Naive thymus-derived CD8-positive, alpha-beta T cell (primary cell): Measurements from ENCODE around the gene GFM2. TPM values are rescaled to one million over a fixed set of nuclear protein-coding genes. Genes with fewer than 3 reads are reported as not detected.
"Not testable (repeated sequence)": the region's sequence is repeated elsewhere in the genome, so short reads cannot be mapped to it uniquely, and the experiment has no call there.

Source experiments
- ATAC-seq, 2 donors: fragments of 150-1000 bp; cut with Tn5 transposase in 1 of 2; sonication (Bioruptor Pico), chemical (Tn5 transposase) in 1 of 2; 1 replicate in 1 of 2; 2 replicates in 1 of 2; pipeline ENCODE4 v1.10.0; 2021; ENCODE audit warnings: mild to moderate bottlenecking in 2 of 2, moderate library complexity in 2 of 2
- POLR2A ChIA-PET: fragments of 350-600 bp; sonication (Branson Sonifier 250); formaldehyde crosslinking; loops from one replicate; lab custom pipeline; 2021; ENCODE audit warnings: antibody characterized with exemption; lab: Charles Lee
- DNase-seq, 10 donors: peaks; one replicate each; pipeline versions ENCODE4 v3.0.0 to v3.0.0-alpha.2; 2020 to 2022
- H3K27ac Mint-ChIP-seq, 10 donors: one replicate each; pipeline ENCODE4 v1.8.0; 2020 to 2022; ENCODE audit warnings: mild to moderate bottlenecking in 10 of 10, mixed read lengths in 10 of 10, moderate library complexity in 4 of 10, inconsistent platforms in 1 of 10
- H3K27me3 Mint-ChIP-seq, 5 donors: one replicate each; pipeline ENCODE4 v1.8.0; 2021 to 2022; ENCODE audit warnings: mixed read lengths in 5 of 5
- H3K36me3 Mint-ChIP-seq, 3 donors: one replicate each; pipeline ENCODE4 v1.8.0; 2020 to 2022; ENCODE audit warnings: mixed read lengths in 3 of 3, mild to moderate bottlenecking in 2 of 3, inconsistent platforms in 1 of 3
- H3K4me1 Mint-ChIP-seq, 4 donors: one replicate each; pipeline ENCODE4 v1.8.0; 2021 to 2022; ENCODE audit warnings: mixed read lengths in 4 of 4
- H3K4me3 Mint-ChIP-seq, 10 donors: one replicate each; pipeline ENCODE4 v1.8.0; 2020 to 2022; ENCODE audit warnings: mild to moderate bottlenecking in 10 of 10, mixed read lengths in 10 of 10, moderate library complexity in 6 of 10, inconsistent platforms in 1 of 10
- H3K9me3 Mint-ChIP-seq, 9 donors: one replicate each; pipeline ENCODE4 v1.8.0; 2020 to 2022; ENCODE audit warnings: mixed read lengths in 9 of 9, mild to moderate bottlenecking in 3 of 9, inconsistent platforms in 1 of 9, moderate library complexity in 1 of 9
- polyA plus RNA-seq, 3 donors: library from polyadenylated mRNA; unstranded; fragments of 300-500 nt; fragmentation: Illumina TruSeq; gene quantifications; one replicate each; pipeline ENCODE4 v1.2.3, GENCODE V29; 2021
- total RNA-seq, 8 experiments: library from RNA in 2 of 8; stranded (reverse) in 2 of 8; gene quantifications; one replicate each; pipeline ENCODE4 v1.2.3 and lab custom pipeline; 2021 to 2026

Gene GFM2
- total and polyA plus RNA-seq, 5 experiments from 2014 or later = 4.5 to 25.5 (median 11.4) TPM

DNA sequence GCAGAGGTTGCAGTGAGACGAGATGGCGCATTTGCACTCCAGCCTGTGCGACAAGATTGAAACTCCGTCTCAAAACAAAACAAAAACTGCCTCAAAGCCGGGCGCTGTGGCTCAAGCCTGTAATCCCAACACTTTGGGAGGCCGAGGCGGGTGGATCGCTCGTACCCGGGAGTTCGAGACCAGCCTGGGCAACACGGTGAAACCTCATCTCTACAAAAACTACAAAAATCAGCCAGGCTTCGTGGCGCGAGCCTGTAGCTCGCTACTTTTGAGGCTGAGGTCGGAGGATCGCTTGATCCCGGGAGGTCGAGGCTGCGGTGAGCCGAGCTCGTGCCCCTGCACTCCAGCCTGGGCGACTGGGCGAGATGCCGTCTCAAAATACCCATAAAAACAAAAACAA lies 988 bp downstream of the GFM2 start:
- ATAC-seq (no peak), DNase-seq (no peak)
- Mint-ChIP-seq H3K27ac (peak overlapping the region in 3 of 10 donors; percentile 97 to 98 (median 97)), H3K27me3 (no peaks in the 10 kb centered on the region), H3K4me3 (peak overlapping the region; percentile 97 to 100 (median 99)), H3K36me3 (peaks cover 4 to 41% (median 9%) of the 10 kb centered on the region in 3 donors), H3K4me1 (peaks cover 13 to 56% (median 45%) of the 10 kb centered on the region in 4 donors), H3K9me3 (no peaks in the 10 kb centered on the region)
- POLR2A ChIA-PET = interaction anchor here (1.6 to 2.4 kb wide), 3 partner anchors 81 to 746 kb away, joined by 3 to 9 read pairs (median 7); partner anchors contain the start of genes CERT1, HEXB, HMGCR and POLK

GRCh38 chr5:74765201-74765600 lies 1.7 kb downstream of the GFM2 start:
- Mint-ChIP-seq H3K27ac (peak overlapping the region in 7 of 10 donors; percentile 1 to 97 (median 42)), H3K9me3 (no peaks in the 10 kb centered on the region), H3K36me3 (peaks cover 2 to 41% (median 9%) of the 10 kb centered on the region in 3 donors), H3K4me3 (peak overlapping the region; percentile 61 to 100 (median 78)), H3K4me1 (peaks cover 13 to 61% (median 50%) of the 10 kb centered on the region in 4 donors), H3K27me3 (no peaks in the 10 kb centered on the region)
- ATAC-seq = no peak
- POLR2A ChIA-PET = interaction anchor here (0.8 kb wide), 1 partner anchor 80 kb away, joined by 4 read pairs; the partner anchor contains the start of gene HEXB
- no peak for DNase-seq

DNA sequence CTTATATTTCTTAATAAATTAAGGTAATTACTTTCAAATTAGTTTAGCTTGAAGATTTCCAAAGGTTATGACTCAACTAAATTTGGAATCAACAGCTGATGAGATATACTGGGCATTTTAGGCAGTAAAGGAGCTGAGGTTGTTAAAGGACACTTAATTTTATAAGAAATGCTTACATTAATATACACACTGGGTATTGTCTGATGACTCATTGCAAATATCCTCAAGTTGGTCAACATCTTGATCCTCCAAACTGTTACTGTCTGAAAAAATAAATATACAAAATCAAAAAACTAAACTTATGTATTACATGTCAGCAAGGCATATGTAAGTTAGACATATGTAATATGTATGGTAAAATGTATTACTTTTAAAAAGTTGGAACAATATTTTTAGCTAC lies 3.4 kb downstream of the GFM2 start:
- Mint-ChIP-seq H3K4me3 (no peak overlapping the region), H3K27ac (no peak overlapping the region), H3K4me1 (peaks cover 13 to 59% (median 51%) of the 10 kb centered on the region in 4 donors), H3K36me3 (peaks cover 5 to 43% (median 9%) of the 10 kb centered on the region in 3 donors), H3K9me3 (no peaks in the 10 kb centered on the region), H3K27me3 (no peaks in the 10 kb centered on the region)
- no peak for DNase-seq
- POLR2A ChIA-PET = no interaction called here
- no peak for ATAC-seq

DNA sequence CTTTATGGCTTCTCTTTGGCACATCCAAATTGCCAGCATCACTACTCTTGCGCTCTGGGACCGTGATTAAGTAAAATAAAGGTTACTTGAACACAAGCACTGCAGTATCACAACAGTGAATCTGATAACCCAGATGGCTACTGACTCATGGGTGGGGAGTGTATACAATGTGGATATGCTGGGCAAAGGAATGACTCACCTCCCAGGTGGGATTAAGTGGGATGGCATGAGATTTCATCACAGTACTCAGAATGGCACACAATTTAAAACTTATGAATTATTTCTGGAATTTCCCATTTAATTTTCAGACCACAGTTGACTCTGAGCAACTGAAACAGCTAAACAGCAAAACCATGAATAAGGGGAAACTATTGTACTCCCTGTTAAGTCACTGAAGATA lies 4.3 kb downstream of the GFM2 start:
- Mint-ChIP-seq H3K4me1 (peaks cover 13 to 51% (median 43%) of the 10 kb centered on the region in 4 donors), H3K9me3 (no peaks in the 10 kb centered on the region), H3K4me3 (no peak overlapping the region), H3K27ac (peak overlapping the region in 1 of 10 donors; percentile 32), H3K27me3 (no peaks in the 10 kb centered on the region), H3K36me3 (peaks cover 9 to 49% (median 11%) of the 10 kb centered on the region in 3 donors)
- DNase-seq (no peak), ATAC-seq (no peak)
- POLR2A ChIA-PET = no interaction called here

GRCh38 chr5:74761241-74761640 lies 5.7 kb downstream of the GFM2 start:
- POLR2A ChIA-PET = no interaction called here
- peaks cover 5 to 62% (median 22%) of the 10 kb centered on the region in 3 donors for H3K36me3 Mint-ChIP-seq
- DNase-seq (no peak), ATAC-seq (no peak)
- no peaks in the 10 kb centered on the region for H3K27me3 Mint-ChIP-seq
- H3K9me3 Mint-ChIP-seq = peaks cover 0 to 5% (median 4%) of the 10 kb centered on the region in 9 donors
- peaks cover 11 to 40% (median 36%) of the 10 kb centered on the region in 4 donors for H3K4me1 Mint-ChIP-seq
- H3K27ac Mint-ChIP-seq = peak overlapping the region in 1 of 10 donors; percentile 17
- H3K4me3 Mint-ChIP-seq = no peak overlapping the region

DNA sequence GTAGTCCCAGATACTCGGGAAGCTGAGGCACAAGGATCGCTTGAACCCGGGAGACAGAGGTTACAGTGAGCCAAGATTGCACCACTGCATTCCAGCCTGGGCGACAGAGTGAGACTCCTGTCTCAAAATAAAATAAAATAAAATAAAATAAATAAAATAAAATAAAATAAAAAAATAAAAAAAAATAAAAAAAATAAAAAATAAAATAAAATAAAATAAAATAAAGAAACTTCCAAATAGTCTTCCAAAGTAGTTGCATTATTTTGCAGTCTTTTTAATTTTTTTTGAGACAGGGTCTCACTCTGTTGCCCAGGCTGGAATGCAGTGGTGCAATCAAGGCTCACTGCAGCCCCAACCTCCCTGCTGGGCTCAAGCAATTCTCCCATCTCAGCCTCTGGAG lies 18.2 kb downstream of the GFM2 start:
- H3K4me1 Mint-ChIP-seq, DNase-seq, H3K27me3 Mint-ChIP-seq, POLR2A ChIA-PET, ATAC-seq, H3K9me3 Mint-ChIP-seq, H3K4me3 Mint-ChIP-seq, H3K27ac Mint-ChIP-seq: not testable (repeated sequence)
- H3K36me3 Mint-ChIP-seq = peaks cover 9 to 86% (median 54%) of the 10 kb centered on the region in 3 donors

DNA sequence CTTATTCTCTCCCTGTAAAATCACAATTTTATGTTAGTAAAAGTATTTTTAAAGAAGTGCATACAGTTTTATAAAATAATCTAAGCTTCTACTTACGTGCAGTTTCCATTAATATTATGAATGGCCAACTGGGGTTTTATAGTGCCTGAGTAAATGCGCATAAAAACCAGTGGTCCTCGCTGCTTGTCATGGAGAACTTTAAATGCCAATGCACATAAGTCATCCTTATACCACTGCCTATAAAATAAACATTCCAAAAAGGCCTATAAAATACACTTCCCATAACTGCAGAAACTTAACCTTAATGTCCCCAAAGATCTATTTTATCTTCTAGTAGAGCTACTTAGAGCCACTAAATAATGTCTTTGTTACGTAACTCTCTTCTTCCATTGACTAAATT lies 28.5 kb downstream of the GFM2 start:
- DNase-seq (no peak), ATAC-seq (no peak)
- no peak overlapping the region for H3K4me3 Mint-ChIP-seq
- H3K27me3 Mint-ChIP-seq = no peaks in the 10 kb centered on the region
- no peak overlapping the region for H3K27ac Mint-ChIP-seq
- H3K36me3 Mint-ChIP-seq = peaks cover 4 to 80% (median 11%) of the 10 kb centered on the region in 3 donors
- H3K9me3 Mint-ChIP-seq = no peaks in the 10 kb centered on the region
- H3K4me1 Mint-ChIP-seq = peaks cover 0 to under 1% (median 0%) of the 10 kb centered on the region in 4 donors
- POLR2A ChIA-PET = no interaction called here

GRCh38 chr5:74736759-74737158 lies 30.2 kb downstream of the GFM2 start:
- POLR2A ChIA-PET = no interaction called here
- peak overlapping the region in 1 of 10 donors; percentile 58 for H3K27ac Mint-ChIP-seq
- H3K4me3 Mint-ChIP-seq = no peak overlapping the region
- peaks cover 0 to 2% (median 0%) of the 10 kb centered on the region in 4 donors for H3K4me1 Mint-ChIP-seq
- ATAC-seq (no peak), DNase-seq (no peak)
- H3K36me3 Mint-ChIP-seq = peaks cover 4 to 81% (median 11%) of the 10 kb centered on the region in 3 donors
- H3K9me3 Mint-ChIP-seq = no peaks in the 10 kb centered on the region
- H3K27me3 Mint-ChIP-seq = no peaks in the 10 kb centered on the region

DNA sequence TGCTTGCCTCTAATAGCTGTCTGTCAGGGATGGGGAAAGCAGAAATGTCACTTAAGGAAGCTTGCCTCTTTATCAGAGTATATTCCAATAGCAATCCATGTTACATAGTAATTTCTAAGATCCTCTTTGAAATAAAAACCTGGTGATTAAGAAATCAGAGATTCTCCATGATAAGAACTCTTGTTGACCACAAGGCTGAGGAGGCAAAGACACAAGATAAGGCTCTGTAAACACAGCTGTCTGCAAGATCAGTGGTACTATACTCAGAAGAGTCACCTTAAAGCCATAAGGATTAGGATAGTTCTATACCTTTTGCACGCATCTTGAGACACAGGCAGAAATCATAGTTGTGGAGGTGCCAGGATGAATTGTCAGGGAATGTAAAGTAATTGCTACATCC lies 41.6 kb downstream of the GFM2 start:
- DNase-seq (no peak), ATAC-seq (no peak)
- Mint-ChIP-seq H3K9me3 (peaks cover 0 to 2% (median 0%) of the 10 kb centered on the region in 9 donors), H3K27ac (peak overlapping the region in 2 of 10 donors; percentile 6 to 13), H3K4me1 (peaks cover 0 to 2% (median 0%) of the 10 kb centered on the region in 4 donors), H3K27me3 (no peaks in the 10 kb centered on the region), H3K4me3 (no peak overlapping the region), H3K36me3 (peaks cover 13 to 76% (median 37%) of the 10 kb centered on the region in 3 donors)
- POLR2A ChIA-PET = no interaction called here

DNA sequence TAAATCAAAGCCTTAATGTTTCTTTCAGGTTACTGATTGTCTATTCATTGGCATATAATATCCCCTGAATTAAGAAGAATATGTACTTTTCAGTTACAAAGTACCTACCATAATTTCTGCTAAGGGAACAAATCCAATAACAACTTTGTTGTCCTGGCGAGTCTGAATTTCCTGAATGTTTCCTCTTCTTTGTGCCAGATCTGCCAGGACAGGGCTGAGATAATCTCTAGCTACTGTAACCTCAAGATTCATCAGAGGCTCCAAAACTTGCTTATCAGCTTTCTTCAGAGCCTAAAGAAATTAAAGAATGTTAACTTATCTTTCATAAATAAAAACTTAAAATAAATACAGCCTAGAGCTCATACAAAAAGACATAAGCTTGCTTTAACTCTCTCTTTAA lies 44.6 kb downstream of the GFM2 start:
- H3K36me3 Mint-ChIP-seq = peaks cover 15 to 80% (median 45%) of the 10 kb centered on the region in 3 donors
- no peak overlapping the region for H3K4me3 Mint-ChIP-seq
- H3K9me3 Mint-ChIP-seq = peaks cover 0 to 2% (median 0%) of the 10 kb centered on the region in 9 donors
- DNase-seq (no peak), ATAC-seq (no peak)
- POLR2A ChIA-PET = no interaction called here
- no peaks in the 10 kb centered on the region for H3K27me3 Mint-ChIP-seq
- H3K27ac Mint-ChIP-seq = peak overlapping the region in 1 of 10 donors; percentile 2
- peaks cover 0 to 2% (median 0%) of the 10 kb centered on the region in 4 donors for H3K4me1 Mint-ChIP-seq

DNA sequence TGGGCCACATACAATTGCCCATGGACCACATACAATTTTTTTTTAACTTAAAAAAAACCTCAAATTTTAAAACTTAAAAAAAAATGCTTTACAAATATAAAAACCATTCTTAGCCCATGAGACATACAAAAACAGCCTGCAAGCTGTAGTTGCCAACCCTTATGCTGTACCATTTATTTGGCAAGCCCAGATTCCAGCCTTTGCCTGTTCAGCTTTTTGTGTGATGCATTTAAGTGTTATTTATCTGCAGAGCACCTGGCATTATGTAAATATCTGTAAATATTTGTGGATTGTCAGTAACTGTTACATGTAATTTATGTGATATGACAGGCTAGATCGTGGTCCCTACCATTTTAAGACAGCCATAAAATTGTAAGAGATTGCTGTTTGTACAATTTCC lies 49.3 kb downstream of the GFM2 start:
- H3K36me3 Mint-ChIP-seq = peaks cover 6 to 74% (median 33%) of the 10 kb centered on the region in 3 donors
- DNase-seq (no peak), ATAC-seq (no peak)
- peaks cover 0 to 2% (median 0%) of the 10 kb centered on the region in 9 donors for H3K9me3 Mint-ChIP-seq
- no peaks in the 10 kb centered on the region for H3K27me3 Mint-ChIP-seq
- peak overlapping the region in 3 of 10 donors; percentile 29 to 48 (median 34) for H3K27ac Mint-ChIP-seq
- H3K4me1 Mint-ChIP-seq = peaks cover 0 to 3% (median 0%) of the 10 kb centered on the region in 4 donors
- H3K4me3 Mint-ChIP-seq = no peak overlapping the region
- POLR2A ChIA-PET = no interaction called here

GRCh38 chr5:74693191-74693590 lies 73.7 kb downstream of the GFM2 start:
- Mint-ChIP-seq H3K27ac (peak overlapping the region in 2 of 10 donors; percentile 6 to 31), H3K27me3 (no peaks in the 10 kb centered on the region), H3K4me3 (no peak overlapping the region), H3K36me3 (peaks cover 4 to 74% (median 19%) of the 10 kb centered on the region in 3 donors), H3K4me1 (peaks cover 2 to 7% (median 5%) of the 10 kb centered on the region in 4 donors), H3K9me3 (no peaks in the 10 kb centered on the region)
- ATAC-seq = no peak
- no peak for DNase-seq
- POLR2A ChIA-PET = no interaction called here

DNA sequence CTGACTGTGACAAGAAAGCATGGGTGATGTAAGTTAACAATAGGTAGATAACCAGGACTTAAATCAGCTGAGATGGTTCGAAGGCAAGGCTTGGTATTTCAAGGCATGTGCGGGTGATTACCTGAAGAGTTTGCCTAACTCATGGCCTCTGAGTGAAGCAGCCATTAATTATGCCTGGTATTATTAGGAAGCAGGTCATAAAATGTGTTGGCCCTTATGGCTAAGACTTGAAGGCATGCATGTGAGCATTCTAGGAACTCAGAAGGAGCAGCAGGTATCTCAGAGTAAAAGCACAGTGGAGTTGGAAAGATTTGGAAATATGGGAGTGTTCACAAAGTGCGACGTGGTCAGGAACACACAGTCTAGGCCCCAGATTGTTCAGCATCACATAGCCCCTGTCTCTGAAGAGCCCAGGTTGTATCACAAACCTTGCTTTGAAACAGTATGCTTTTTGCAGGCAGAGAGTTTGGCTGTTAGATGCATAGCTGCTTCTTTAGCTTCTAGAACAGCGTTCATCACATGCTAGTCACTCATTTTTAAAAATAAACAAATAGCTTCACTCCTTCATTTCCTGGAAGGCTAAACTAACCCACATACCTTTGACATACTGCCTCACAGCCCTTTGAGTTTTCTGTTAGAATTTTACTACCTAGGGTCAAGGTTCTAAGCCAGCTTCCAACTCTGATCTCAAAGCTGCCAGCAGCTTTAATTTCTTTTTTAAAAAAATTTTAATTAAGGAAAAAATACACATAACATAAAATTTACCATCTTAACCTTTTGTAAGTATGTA lies 79.8 kb downstream of the GFM2 start:
- H3K27ac Mint-ChIP-seq = peak overlapping the region in 7 of 10 donors; percentile 9 to 85 (median 53)

More for the DNA sequence above, 79.8 kb downstream of the GFM2 start:
- Mint-ChIP-seq H3K4me1 (peaks cover 8 to 28% (median 26%) of the 10 kb centered on the region in 4 donors), H3K4me3 (peak overlapping the region in 7 of 10 donors; percentile 1 to 89 (median 84)), H3K36me3 (peaks cover 0 to 27% (median 0%) of the 10 kb centered on the region in 3 donors), H3K9me3 (no peaks in the 10 kb centered on the region), H3K27me3 (no peaks in the 10 kb centered on the region)
- ATAC-seq (no peak), DNase-seq (no peak)
- POLR2A ChIA-PET = no interaction called here
